ENCODE measurements around the gene FUT3. TPM values are rescaled to one million over a fixed set of nuclear protein-coding genes. Genes with fewer than 3 reads are reported as not detected.

The FUT3 gene
- total and polyA plus RNA-seq, 2 of the 4 experiments (the other 2 are of a cell fraction) = not detected

DNA sequence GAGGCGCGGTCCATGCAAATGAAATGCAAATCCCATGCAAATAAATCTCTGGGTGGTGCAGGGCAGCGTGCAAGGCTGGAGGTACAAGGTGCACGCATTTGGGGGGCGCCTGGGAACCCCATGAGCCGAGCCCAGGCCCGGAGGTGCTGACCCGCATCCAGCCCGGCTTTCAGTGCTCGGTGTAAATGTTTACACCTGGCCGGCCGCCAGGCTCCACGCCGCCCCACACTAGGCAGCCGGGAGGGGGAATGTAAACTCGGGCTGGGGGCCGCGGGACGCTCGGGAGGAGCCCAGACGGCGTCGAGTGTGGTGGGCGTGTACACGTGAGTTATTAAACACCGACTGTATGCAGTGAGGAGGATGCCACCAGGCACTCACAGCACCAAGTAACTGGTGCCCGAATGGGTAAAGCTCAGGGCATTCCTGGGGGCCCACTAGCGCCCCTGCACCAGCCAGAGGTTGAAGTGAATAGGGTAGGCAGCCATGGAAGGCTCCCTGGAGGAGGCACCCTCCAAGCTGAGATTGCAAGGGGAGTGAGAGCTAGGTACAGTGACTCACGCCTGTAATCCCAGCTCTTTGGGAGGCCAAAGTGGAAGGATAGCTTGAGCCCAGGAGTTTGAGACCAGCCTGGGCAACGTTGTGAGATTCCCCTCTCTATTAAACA lies 28.9 kb downstream of the FUT3 start:
- Histone ChIP-seq H2AFZ (replicated peaks; ENCODE audit: low read length, poor library complexity) (peak overlapping the region; percentile 77), H2AK9ac (replicated peaks; ENCODE audit: low read depth, low read length, poor library complexity) (peak overlapping the region; percentile 23), H3K56ac (ENCODE audit: extremely low read depth, insufficient read depth, low read length) (no peak overlapping the region), H3K4me2 (ENCODE audit: low read depth, low read length) (no peak overlapping the region; the same call in 1 of the 2 replicates), H3K36me3 (ENCODE audit: control insufficient read depth, insufficient read depth, low read length) (no peaks in the 10 kb centered on the region), H3K27ac (ENCODE audit: insufficient read depth, low read length) (no peak overlapping the region), H2BK15ac (ENCODE audit: low read depth, low read length) (no peak overlapping the region), H3K9me3 (ENCODE audit: control insufficient read depth, insufficient read depth, low read length) (no peaks in the 10 kb centered on the region), H3K4ac (ENCODE audit: low read depth, low read length) (no peak overlapping the region), H3K14ac (replicated peaks; ENCODE audit: low read depth, low read length) (no peak overlapping the region), H2BK20ac (ENCODE audit: low read depth, low read length) (no peak overlapping the region), H4K91ac (ENCODE audit: insufficient read depth, low read depth, low read length) (no peak overlapping the region), H4K20me1 (ENCODE audit: insufficient read depth, low read length) (no peaks in the 10 kb centered on the region; the same call in 1 of the 2 replicates), H3K9me1 (ENCODE audit: insufficient read depth, low read length) (no peaks in the 10 kb centered on the region), H4K5ac (ENCODE audit: low read depth, low read length) (no peak overlapping the region), H3K79me1 (ENCODE audit: low read depth in 1 of 2, low read length in 2 of 2) (no peaks in the 10 kb centered on the region), H3K23ac (ENCODE audit: low read depth, low read length) (no peak overlapping the region), H2AK5ac (ENCODE audit: low read depth, low read length) (no peak overlapping the region), H3K9ac (ENCODE audit: low read depth, low read length) (no peak overlapping the region), H3K4me1 (ENCODE audit: control insufficient read depth, insufficient read depth, low read length) (peaks cover 5% of the 10 kb centered on the region), H3K4me3 (ENCODE audit: insufficient read depth, low read depth, low read length) (no peak overlapping the region), H2BK5ac (ENCODE audit: low read depth, low read length, poor library complexity, severe bottlenecking) (no peak overlapping the region), H3K27me3 (ENCODE audit: control insufficient read depth, insufficient read depth, low read length) (peaks cover 3% of the 10 kb centered on the region; the same call in 1 of the 2 replicates), H4K8ac (ENCODE audit: low read depth in 2 of 2, low read length in 2 of 2) (no peak overlapping the region), H2BK120ac (ENCODE audit: low read depth, low read length) (no peak overlapping the region), H3K18ac (ENCODE audit: low read depth, low read length) (no peak overlapping the region)
- CTCF ChIA-PET = interaction anchor here (2.2 kb wide), 1 partner anchor 18 kb away, joined by 7 read pairs; the partner anchor contains the start of gene NRTN
- ATAC-seq (ENCODE audit: low read depth) = peak; percentile 27; the same call in 1 of the 2 replicates
- intact Hi-C loops (cut with micrococcal nuclease) (no loop called here), dilution Hi-C loops (cut with HindIII; ENCODE audit: low sequenced_read_pairs, unreplicated experiment) (no loop called here), in situ Hi-C loops (cut with MboI; ENCODE audit: low sequenced_read_pairs) (no loop called here)
- DNase-seq = no peak
- WGBS, 2 experiments (ENCODE audit: extremely low coverage in 2 of 2, insufficient read length in 1 of 2) = 22% methylated on average over 13 of the region's 30 CpGs; no CpG with 5 or more reads in 1 of the 2 experiments
- BruUV-seq (replicated peaks) = no TSS peak
- no peak for TF ChIP-seq RFX5 (IDR thresholded peaks at IDR 0.05; ENCODE audit: low read depth, low read length)
- TF ChIP-seq, protein P1, sequence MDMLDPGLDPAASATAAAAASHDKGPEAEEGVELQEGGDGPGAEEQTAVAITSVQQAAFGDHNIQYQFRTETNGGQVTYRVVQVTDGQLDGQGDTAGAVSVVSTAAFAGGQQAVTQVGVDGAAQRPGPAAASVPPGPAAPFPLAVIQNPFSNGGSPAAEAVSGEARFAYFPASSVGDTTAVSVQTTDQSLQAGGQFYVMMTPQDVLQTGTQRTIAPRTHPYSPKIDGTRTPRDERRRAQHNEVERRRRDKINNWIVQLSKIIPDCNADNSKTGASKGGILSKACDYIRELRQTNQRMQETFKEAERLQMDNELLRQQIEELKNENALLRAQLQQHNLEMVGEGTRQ (IDR thresholded peaks at IDR 0.05; ENCODE audit: low read depth, low read length) = no peak
- TF ChIP-seq BHLHE40 (IDR thresholded peaks at IDR 0.05; ENCODE audit: low read depth, low read length) = no peak
- no peak for TF ChIP-seq CTCF (conservative IDR thresholded peaks at IDR 0.05; ENCODE audit: low read depth, low read length)
- TF ChIP-seq MXI1 (IDR thresholded peaks at IDR 0.05; ENCODE audit: borderline replicate concordance, low read depth, low read length) = no peak
- POLR2A ChIA-PET (ENCODE audit: unreplicated experiment) = no interaction called here
